Stimulated activated naive CD4-positive, alpha-beta T cell (primary cell): ENCODE measurements around the gene ZNF195.
"Not testable (repeated sequence)": the region's sequence is repeated elsewhere in the genome, so short reads cannot be mapped to it uniquely, and the experiment has no call there.

Experiments
- DNase-seq, 6 experiments: peaks; one replicate each; lab custom pipeline; 2025; lab: John Stamatoyannopoulos, UW

The ZNF195 gene

GRCh38 chr11:3402181-3402860, 23.4 kb upstream of the ZNF195 start:
- not testable (repeated sequence) for DNase-seq

GRCh38 chr11:3401052-3401451, 22.1 kb upstream of the ZNF195 start:
- DNase-seq, result not testable (repeated sequence)

- DNase-seq, result not testable (repeated sequence)
These were observed 19.6 kb upstream of the ZNF195 start for GRCh38 chr11:3398509-3398908.

GRCh38 chr11:3398106-3398505, 19.2 kb upstream of the ZNF195 start:
- DNase-seq, result not testable (repeated sequence)

- not testable (repeated sequence) for DNase-seq
These were observed 18.3 kb upstream of the ZNF195 start for GRCh38 chr11:3397210-3397609.

GRCh38 chr11:3395468-3395867, 16.5 kb upstream of the ZNF195 start:
- not testable (repeated sequence) for DNase-seq

- not testable (repeated sequence) for DNase-seq
These were observed 16.0 kb upstream of the ZNF195 start for GRCh38 chr11:3394956-3395355.

GRCh38 chr11:3393450-3393849, 14.5 kb upstream of the ZNF195 start:
- DNase-seq, result not testable (repeated sequence)

GRCh38 chr11:3382613-3383285, 3.8 kb upstream of the ZNF195 start:
- no peak for DNase-seq

GRCh38 chr11:3381794-3382193, 2.8 kb upstream of the ZNF195 start:
- no peak for DNase-seq

GRCh38 chr11:3380706-3381545, 2.0 kb upstream of the ZNF195 start:
- DNase-seq, result no peak

- no peak for DNase-seq
These were observed 3.4 kb downstream of the ZNF195 start for GRCh38 chr11:3375552-3375951.

- no peak for DNase-seq
These were observed 8.6 kb downstream of the ZNF195 start for GRCh38 chr11:3370311-3370870.

- no peak for DNase-seq
These were observed 9.6 kb downstream of the ZNF195 start for GRCh38 chr11:3369366-3369765.

GRCh38 chr11:3368199-3368598, 10.7 kb downstream of the ZNF195 start:
- DNase-seq, result no peak

- no peak for DNase-seq
These were observed 11.7 kb downstream of the ZNF195 start for GRCh38 chr11:3367221-3367620.

GRCh38 chr11:3359092-3359824, 19.7 kb downstream of the ZNF195 start:
- no peak for DNase-seq

- no peak for DNase-seq
These were observed 20.8 kb downstream of the ZNF195 start for GRCh38 chr11:3357994-3358676.

GRCh38 chr11:3357302-3357701, 21.6 kb downstream of the ZNF195 start:
- no peak for DNase-seq

GRCh38 chr11:3356858-3357257, 22.1 kb downstream of the ZNF195 start:
- no peak for DNase-seq

GRCh38 chr11:3353066-3353465, 25.9 kb downstream of the ZNF195 start:
- DNase-seq, result no peak
